T-helper 2 cell (primary cell): ENCODE results near the gene TCF25.

Experiments
- DNase-seq, 5 experiments: peaks; one replicate each; pipeline versions ENCODE4 v3.0.0 to v3.0.0-alpha.2; 2012 to 2022

TCF25 gene

GRCh38 chr16:89949121-89949742, 75.8 kb downstream of the TCF25 start:
- no peak for DNase-seq

- no peak for DNase-seq
Observed at GRCh38 chr16:89949756-89950155, 76.4 kb downstream of the TCF25 start.

- DNase-seq: no peak
Observed at GRCh38 chr16:89951509-89951908, 78.1 kb downstream of the TCF25 start.

- DNase-seq: no peak
Observed at GRCh38 chr16:89952049-89952448, 78.7 kb downstream of the TCF25 start.

GRCh38 chr16:89952551-89952950, 79.2 kb downstream of the TCF25 start:
- no peak for DNase-seq

- DNase-seq: no peak
Observed at GRCh38 chr16:89953671-89954406, 80.4 kb downstream of the TCF25 start.

- DNase-seq: no peak
Observed at GRCh38 chr16:89954462-89954861, 81.1 kb downstream of the TCF25 start.

GRCh38 chr16:89955001-89955685, 81.8 kb downstream of the TCF25 start:
- no peak for DNase-seq

- no peak for DNase-seq
Observed at GRCh38 chr16:89956505-89957215, 83.3 kb downstream of the TCF25 start.

GRCh38 chr16:89957216-89957785, 83.9 kb downstream of the TCF25 start:
- DNase-seq: no peak

GRCh38 chr16:89958068-89958467, 84.7 kb downstream of the TCF25 start:
- no peak for DNase-seq

GRCh38 chr16:89958596-89958995, 85.2 kb downstream of the TCF25 start:
- no peak for DNase-seq

- DNase-seq: no peak
Observed at GRCh38 chr16:89960966-89961365, 87.6 kb downstream of the TCF25 start.
